Omental fat pad (tissue), 4 donors: ENCODE measurements around the gene UVRAG. TPM values are rescaled to one million over a fixed set of nuclear protein-coding genes. Genes with fewer than 3 reads are reported as not detected.
A peak's percentile ranks its signal among the peaks of the same experiment; 100 is the strongest.

ENCODE experiments used
- ATAC-seq: fragments of 150-250 bp; one replicate; pipeline ENCODE4 v1.9.1; 2016; ENCODE audit warnings: mild to moderate bottlenecking, moderate library complexity; ENCODE audit not compliant: low FRiP score
- DNase-seq: peaks from one replicate; pipeline ENCODE4 v3.0.0-alpha.2; 2019; ENCODE audit warnings: low spot score
- total RNA-seq, 4 donors: library from RNA; depleted of rRNA; stranded (reverse); fragments of >200 nt; gene quantifications; one replicate each; pipeline ENCODE4 v1.1.0, GENCODE V29; 2016
- TF ChIP-seq, protein P1 (sequence below), 3 donors: fragments of 450-650 bp; IDR thresholded peaks; one replicate each; pipeline ENCODE4 v1.5.1; 2016 to 2017; ENCODE audit warnings: antibody characterized with exemption in 3 of 3, mild to moderate bottlenecking in 3 of 3, moderate library complexity in 2 of 3

The UVRAG gene
- total RNA-seq, 4 donors from 2014 or later: 39.6 to 72.9 (median 61.5) TPM

DNA sequence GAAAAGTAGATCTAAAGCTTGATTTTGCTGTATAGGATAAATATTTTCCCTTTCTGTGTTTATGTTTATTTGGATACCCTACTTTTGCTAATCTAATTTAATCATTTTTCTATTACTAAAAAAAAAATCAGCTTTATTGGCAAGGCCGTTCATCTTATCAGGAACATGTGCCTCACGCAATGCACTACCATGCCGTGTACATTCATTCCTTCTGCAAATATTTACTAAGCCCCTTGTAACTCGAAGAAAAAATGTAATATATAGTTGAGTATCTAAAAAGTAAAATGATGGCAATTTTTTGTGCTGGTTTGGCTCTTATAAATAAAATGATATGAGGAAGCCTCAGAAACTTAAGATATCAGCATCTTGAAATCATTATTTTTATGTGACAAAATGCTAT is 8.9 kb downstream of the UVRAG start:
- TF ChIP-seq, protein P1, sequence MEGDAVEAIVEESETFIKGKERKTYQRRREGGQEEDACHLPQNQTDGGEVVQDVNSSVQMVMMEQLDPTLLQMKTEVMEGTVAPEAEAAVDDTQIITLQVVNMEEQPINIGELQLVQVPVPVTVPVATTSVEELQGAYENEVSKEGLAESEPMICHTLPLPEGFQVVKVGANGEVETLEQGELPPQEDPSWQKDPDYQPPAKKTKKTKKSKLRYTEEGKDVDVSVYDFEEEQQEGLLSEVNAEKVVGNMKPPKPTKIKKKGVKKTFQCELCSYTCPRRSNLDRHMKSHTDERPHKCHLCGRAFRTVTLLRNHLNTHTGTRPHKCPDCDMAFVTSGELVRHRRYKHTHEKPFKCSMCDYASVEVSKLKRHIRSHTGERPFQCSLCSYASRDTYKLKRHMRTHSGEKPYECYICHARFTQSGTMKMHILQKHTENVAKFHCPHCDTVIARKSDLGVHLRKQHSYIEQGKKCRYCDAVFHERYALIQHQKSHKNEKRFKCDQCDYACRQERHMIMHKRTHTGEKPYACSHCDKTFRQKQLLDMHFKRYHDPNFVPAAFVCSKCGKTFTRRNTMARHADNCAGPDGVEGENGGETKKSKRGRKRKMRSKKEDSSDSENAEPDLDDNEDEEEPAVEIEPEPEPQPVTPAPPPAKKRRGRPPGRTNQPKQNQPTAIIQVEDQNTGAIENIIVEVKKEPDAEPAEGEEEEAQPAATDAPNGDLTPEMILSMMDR (IDR thresholded peaks at IDR 0.05): no peak
- ATAC-seq (no peak), DNase-seq (no peak)

DNA sequence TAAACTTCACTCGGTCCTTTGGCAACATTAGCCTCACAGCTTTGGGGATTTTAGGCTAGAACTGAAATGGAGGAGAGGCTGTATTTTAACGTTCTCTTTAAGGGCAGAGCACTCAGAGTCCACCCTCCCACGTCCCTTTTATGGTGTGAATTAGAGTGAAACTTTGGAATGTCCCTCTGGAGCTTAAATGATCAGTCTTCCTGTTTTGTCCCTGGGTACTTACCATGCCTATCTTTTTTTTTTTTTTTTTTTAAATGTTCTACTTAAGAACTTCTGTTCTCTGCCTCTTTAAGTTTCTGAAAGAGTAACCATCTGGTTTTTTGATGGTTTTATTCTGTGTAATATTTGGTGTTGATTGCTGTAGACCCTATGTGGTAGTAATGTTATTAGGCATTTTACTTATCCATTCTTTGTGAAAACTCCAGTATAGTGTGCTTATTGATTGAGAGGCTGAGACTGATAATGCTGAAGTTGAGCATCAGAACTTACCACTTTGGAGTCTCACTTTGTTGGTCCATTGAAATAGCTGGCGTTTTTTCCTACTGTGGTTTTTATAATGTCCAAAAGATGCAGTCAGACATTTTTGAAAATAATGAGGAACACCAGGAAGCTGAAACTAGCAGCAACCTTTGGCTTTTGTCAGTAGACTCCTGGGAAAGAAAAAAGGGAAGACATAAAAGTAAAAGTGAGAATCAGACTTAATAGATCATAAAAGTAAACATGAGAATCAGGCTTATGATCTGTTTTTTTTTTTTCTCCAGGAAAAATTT is 11.6 kb downstream of the UVRAG start:
- ATAC-seq (peak; percentile 75), DNase-seq (no peak)
- TF ChIP-seq, protein P1 (IDR thresholded peaks at IDR 0.05): no peak

DNA sequence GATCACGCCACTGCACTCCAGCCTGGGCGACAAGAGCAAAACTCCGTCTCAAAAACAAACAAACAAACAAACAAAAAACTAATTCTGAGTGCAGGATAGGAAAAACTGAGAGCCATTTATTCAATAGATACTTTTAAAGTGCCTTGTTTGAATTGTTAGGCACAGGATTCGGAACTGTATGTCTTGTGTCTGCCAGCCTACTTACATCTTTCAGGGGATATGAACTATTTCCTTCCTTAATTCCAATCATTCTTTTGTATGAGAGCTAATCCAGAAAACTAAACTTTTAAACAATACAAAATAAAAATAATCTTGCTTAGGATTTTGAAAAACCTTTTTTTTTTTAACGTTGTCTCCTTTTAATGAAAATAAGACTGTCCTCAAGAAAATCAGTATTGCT is 12.6 kb downstream of the UVRAG start:
- ATAC-seq (no peak), DNase-seq (no peak)
- TF ChIP-seq, protein P1 (IDR thresholded peaks at IDR 0.05): no peak

DNA sequence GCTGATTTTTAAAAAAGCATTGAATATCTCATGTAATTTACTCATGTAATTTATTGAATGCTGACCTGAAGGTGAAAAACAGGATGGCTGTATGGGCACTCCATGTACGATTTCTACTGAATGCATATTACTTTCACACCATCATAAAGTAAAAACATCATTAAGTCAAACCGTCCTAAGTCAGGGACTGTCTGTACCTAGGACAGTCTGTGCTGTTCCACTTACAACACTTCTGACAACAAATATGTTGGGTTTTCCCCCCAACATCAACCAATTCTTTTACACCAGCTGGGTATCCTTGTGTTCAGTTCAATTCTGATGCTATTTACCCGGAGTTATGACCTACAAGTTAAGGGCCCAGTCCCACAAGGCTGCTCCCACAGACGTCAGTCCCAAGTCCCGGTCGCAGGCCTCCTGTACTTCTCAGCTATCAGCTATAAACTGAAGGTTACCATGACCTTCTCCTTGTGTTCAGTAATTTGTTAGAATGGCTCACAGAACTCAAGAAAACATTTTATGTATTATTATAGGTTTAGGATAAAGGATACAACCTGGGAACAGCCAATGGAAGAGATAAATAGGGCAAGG is 17.0 kb downstream of the UVRAG start:
- TF ChIP-seq, protein P1 (IDR thresholded peaks at IDR 0.05): no peak
- ATAC-seq (no peak), DNase-seq (no peak)

DNA sequence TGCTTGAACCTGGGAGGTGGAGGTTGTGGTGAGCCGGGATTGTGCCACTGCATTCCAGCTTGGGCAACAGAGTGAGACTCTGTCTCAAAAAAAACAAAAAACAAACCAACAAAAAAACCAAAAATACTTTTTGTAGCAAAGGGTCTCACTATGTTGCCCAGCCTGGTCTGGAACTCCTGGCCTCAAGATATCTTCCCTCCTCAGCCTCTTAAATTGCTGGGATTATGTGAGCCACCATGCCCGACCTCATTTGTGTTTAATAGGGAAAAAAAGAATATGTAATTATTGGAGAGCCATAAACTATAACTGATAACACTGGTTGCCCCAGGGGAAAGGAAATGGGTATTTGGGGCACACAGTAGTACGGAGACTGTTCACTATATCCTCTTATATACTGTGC is 19.7 kb downstream of the UVRAG start:
- DNase-seq: no peak
- no peak for ATAC-seq
- TF ChIP-seq, protein P1 (IDR thresholded peaks at IDR 0.05): no peak

DNA sequence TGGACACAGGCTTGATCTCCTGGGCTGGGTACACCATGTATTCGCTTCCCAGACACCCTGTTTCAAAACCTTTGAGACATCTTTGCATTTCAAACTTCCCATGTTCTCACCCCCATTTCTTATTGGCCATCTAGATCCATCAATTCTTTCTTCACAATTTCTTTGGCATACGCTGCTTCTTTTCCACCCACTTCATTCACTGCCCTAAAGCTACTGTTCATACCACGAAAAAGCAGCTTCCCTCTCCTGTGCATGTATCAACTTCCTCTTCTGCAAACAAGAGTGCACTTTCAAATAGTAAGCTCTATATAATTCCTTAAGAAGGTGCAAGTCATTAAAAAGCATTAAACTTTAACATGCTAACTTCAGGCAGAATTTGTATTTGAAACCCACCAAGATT is 21.4 kb downstream of the UVRAG start:
- no peak for DNase-seq
- TF ChIP-seq, protein P1 (IDR thresholded peaks at IDR 0.05): no peak
- no peak for ATAC-seq

DNA sequence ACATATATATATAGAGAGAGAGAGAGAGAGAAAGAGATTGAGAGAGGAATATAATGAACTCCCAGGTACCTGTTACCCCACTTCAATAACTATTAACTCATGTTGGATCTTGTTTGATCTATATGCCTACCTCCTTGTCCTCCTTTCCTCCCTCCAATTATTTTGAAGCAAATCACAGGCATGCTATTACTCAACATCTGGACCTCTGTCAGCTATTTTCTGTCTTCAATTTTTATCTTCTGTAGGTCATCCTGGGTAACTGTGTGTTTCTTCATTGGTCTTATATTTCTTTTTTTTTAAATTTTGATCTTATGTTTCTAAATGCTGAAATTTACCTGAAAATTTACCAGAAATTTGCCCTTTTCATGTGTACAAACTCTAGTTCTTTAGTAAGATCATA is 24.8 kb downstream of the UVRAG start:
- ATAC-seq (no peak), DNase-seq (no peak)
- TF ChIP-seq, protein P1 (IDR thresholded peaks at IDR 0.05): no peak
